NCI-H1105 (cell line): Measurements from ENCODE around the gene PPM1L.
"Not testable (repeated sequence)": the region's sequence is repeated elsewhere in the genome, so short reads cannot be mapped to it uniquely, and the experiment has no call there.

ENCODE experiments used
- DNase-seq: peaks from one replicate; lab custom pipeline; 2025; lab: John Stamatoyannopoulos, UW

Gene PPM1L

GRCh38 chr3:160931474-160931873 is 175.4 kb downstream of the PPM1L start:
- DNase-seq, result no peak

DNA sequence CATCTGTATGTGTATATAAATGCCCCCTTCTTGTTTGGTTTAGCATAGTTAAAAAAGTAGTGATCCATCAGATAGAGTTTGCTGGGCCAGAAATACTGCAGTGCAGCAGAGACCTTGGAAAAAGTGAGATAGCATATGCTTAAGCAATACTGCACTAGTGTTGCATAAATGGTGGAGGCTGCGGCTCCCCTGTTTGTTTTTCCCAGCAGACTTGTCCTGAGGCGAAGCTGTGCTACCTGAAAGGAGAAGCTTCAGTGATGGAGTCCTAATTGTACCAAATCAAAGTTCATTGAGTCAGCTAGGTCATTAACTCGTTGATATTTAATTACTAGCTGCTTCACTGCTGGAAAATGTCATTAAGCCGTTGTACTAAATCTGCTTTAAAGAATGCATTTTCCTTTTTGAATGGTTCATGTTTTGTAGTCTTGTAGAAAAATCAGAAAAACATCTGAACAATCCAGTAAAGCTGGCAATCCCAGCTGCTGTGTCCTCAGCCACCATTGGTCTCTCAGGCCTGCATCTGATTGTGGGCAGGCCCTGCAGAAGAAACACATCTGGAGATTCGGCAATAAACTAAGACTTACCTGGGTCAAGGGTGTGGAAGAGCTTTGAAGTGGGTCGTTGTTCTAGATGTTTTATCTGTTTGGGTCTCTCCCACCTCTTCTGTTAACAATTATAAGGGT is 179.5 kb downstream of the PPM1L start:
- DNase-seq, result no peak

GRCh38 chr3:160941885-160942494 is 186.0 kb downstream of the PPM1L start:
- DNase-seq, result no peak

DNA sequence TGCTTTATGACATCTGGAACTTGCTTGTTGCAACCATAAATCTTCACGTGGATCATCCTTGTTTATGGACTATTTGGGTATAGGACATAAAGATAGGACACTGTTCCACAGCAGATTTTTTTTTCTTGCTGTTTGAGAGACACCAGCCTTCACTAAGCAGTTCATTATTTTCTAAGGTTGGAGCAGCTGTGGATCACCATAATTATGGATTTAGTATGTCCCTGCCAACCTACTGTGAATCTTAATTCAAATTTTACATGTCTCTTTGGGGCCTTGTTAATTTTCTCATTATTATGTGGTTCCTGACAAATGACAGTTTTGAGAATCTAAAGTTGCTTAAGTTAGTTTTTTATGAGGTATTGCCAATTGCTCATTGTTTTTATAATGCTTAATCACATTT is 188.0 kb downstream of the PPM1L start:
- no peak for DNase-seq

DNA sequence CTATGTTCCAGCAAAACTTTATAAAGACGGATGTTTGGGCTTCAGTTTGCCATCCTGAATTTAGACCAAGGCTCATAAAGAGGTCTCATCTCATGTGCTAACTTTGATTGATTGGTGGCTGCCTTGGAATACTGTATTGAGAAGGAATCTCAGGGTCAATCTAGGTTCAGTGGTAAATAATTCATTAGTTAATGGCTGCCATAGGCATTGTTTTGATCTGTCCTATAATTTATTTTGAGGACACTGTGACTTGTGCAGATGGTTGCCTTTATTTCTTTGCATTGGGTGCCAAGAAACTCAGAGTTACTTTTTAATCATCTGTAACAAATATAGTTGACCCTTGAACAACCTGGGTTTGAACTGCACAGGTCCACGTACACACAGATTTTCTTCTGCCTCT is 189.3 kb downstream of the PPM1L start:
- no peak for DNase-seq

- no peak for DNase-seq
Measured at GRCh38 chr3:160948273-160948672, 192.2 kb downstream of the PPM1L start.

DNA sequence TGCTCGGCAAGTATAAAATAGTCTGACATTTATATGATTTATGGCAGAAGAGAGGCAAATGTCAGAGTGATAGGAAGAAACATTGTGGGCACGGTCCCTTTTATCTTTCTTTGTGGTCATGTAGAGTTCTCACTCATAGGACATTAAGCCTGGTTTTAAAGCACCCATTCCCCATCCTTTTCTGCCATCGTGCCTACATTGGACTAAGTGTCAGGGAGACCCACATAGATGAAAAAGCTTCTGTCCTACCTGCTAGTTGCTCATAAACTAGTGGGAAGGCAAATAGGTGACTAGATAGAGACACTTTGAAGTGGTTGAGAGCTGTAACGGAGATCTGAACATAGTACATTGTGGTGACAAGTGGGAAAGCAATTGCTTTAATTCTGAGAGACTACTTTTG is 193.4 kb downstream of the PPM1L start:
- no peak for DNase-seq

DNA sequence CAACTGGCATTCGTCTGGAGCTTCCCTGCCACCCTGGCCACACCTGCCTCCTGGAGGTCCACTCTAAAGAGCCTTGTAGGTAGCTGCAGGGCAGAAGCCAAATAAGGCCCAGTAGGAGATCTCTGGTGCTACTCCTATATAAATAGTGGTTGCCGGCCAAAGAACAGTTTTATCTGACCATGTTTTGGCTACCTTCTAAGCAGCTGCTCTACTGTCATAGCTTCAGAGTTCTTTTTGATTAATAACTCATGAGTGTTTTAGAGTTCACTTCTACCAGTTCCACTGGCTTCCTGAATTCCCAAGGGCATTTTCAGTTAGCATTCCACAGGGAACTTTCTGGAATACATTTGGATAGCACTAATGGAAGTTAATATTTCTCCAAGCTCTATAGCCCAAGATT is 194.5 kb downstream of the PPM1L start:
- no peak for DNase-seq

GRCh38 chr3:160950954-160951353 is 194.9 kb downstream of the PPM1L start:
- DNase-seq, result no peak

- no peak for DNase-seq
Measured at GRCh38 chr3:160951642-160952487, 195.8 kb downstream of the PPM1L start.

DNA sequence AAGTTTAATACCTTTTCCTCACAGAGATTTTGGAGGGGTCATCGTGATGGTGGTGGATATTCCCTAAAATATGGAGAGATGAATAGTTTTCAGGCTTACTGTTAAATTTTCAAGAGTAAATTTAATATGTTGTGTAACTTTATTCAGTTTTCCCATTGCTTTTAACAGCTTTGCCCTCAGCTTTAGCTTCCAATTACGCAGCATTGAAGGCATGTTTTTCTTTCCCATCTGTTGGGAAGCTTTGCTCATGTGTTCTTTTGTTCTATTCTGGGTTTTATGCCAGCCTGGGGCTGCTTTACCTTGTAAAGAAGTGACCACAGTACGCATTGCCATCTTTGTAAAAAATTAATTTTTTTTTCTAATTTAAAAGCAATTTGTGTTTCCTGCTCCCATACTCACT is 197.7 kb downstream of the PPM1L start:
- no peak for DNase-seq

DNA sequence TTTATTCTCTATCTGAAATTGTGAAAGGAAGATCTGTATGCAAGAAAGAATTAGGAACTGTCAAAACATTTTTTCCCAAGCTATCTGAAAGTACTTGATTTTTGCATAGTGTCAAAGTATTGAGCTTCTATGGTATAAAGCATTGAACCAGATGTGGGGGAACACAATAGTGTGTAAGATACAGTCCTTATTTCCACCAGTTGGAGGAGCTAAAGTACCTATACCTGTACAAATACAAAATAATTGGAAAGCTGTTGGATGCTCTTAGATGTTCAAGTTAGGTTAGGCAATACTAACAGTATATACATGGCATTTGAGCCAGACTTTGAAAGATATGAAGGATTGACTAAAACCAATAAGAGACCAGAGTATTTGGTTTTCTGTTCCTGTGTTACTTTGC is 200.8 kb downstream of the PPM1L start:
- no peak for DNase-seq

DNA sequence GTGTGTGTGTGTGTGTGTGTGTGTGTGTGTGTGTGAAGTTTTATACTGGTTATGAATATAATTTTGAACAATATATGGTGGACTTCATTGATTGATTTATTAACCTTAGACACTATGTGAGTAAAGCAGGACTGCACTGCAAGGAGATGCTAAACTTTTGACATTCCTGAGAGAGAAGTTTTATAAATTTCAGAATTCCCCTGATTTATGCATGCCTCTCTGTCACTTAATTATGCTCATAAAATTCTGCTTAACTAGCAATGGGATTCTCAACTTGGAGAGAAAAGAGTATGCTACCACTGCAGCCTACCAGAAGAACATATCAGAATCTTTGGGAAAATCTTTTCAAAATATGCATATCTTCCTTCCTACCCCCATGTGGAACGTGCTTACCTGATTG is 204.5 kb downstream of the PPM1L start:
- no peak for DNase-seq

- no peak for DNase-seq
Measured at GRCh38 chr3:160963949-160964348, 207.9 kb downstream of the PPM1L start.

- no peak for DNase-seq
Measured at GRCh38 chr3:160968761-160969160, 212.7 kb downstream of the PPM1L start.

DNA sequence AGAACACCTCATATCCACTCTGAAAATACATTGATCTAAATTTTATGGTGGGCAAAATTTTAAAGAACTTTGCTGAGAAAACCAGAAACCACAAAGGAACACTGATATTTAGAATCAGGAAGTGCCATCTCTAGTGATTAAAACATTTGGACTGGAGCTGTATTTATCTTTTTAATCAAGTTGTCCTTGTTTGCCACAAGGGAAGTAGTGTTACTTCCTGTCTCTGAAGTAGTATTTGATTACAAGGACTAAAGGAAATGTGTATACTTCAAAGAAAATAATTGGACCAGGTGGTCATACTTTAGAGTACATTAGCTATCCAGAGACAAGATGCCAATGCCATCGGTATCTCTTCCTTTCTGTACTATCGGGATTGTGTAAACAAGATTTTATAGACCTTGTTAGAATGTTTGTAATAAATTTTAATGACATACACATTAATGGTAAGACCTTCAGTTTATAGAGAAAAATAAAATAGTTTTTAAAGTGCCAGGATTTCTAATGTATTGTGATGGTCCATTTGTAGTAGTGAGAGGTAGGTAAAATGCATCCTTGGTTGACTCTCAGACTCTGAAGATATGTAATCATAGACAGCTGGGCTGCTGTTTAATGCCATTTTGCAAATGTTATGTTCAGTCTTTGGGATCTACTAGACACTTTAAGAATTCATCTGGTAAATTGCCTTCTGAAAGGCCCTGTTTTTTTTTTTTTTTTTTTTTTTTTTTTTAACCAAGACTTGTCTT is 217.2 kb downstream of the PPM1L start:
- no peak for DNase-seq

GRCh38 chr3:160977773-160978172 is 221.7 kb downstream of the PPM1L start:
- DNase-seq, result no peak

- DNase-seq, result no peak
Measured at GRCh38 chr3:160980740-160981139, 224.7 kb downstream of the PPM1L start.

- DNase-seq, result no peak
Measured at GRCh38 chr3:160981217-160981938, 225.3 kb downstream of the PPM1L start.

DNA sequence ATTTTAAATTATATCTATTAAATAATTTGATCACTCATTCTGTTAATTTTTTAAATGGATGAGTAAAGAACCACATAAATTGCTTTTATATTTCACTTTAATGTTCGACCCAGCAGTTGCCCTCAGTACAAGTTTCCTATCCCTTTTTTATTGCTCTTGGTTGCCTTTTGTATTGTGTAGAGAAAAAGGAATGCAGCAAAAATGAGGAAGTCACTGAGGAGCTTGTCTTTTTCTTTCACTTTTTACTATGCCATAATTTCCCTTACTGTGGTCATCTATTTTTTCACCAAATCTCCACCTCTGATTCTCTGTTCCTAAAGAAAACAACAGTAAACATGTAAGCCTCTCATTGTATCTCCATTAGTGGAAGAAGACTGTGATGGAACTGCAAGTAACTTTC is 226.5 kb downstream of the PPM1L start:
- no peak for DNase-seq

GRCh38 chr3:160983900-160984299 is 227.9 kb downstream of the PPM1L start:
- DNase-seq, result not testable (repeated sequence)

DNA sequence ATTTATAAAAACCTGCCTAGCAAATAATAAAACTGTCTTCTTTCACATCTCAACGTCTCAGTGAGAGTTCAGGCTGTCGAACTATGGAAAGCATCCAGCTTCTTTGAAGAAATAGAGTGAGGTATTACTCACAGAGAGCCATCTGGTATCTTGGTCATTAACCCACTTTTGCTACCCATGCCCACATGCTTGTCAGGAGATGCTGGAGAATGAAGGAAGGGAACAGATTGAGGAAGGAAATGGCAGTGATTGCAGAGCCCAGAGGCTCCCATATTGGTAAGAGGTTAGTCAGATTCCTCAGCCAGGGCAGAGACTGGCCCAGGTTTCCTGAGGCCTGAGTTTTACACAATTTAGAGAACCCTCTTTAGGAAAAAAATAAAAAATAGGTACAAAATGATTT is 230.0 kb downstream of the PPM1L start:
- no peak for DNase-seq
